HG02763 (cell line): Measurements from ENCODE around the gene KATNA1.

ENCODE experiments used
- ATAC-seq: cut with Tn5 transposase; IDR thresholded peaks from one replicate; pipeline ENCODE4 v1.9.1; 2021; ENCODE audit warnings: mild to moderate bottlenecking, moderate library complexity; ENCODE audit not compliant: unreplicated experiment

KATNA1 gene

GRCh38 chr6:149545258-149545753, 103.2 kb downstream of the KATNA1 start:
- no peak for ATAC-seq
